Kidney (tissue), 14 donors: ENCODE measurements around the gene RELT. TPM values are rescaled to one million over a fixed set of nuclear protein-coding genes. Genes with fewer than 3 reads are reported as not detected.
A peak's percentile ranks its signal among the peaks of the same experiment; 100 is the strongest.

Experiments
- DNase-seq, 5 donors: peaks; one replicate each; pipeline ENCODE4 v3.0.0-alpha.2; 2013 to 2020
- FAIRE-seq: peaks from 2 replicates; lab custom pipeline; 2012; peaks lifted over from hg19 to GRCh38; lab: Jason Lieb, UNC
- H3K27ac ChIP-seq, 2 donors: one replicate each; pipeline ENCODE4 v1.7.0; 2013; ENCODE audit warnings: low read depth in 2 of 2, low read length in 2 of 2, inconsistent platforms in 1 of 2
- H3K27me3 ChIP-seq: one replicate; pipeline ENCODE4 v1.7.1; 2013; ENCODE audit warnings: low read length, inconsistent platforms; ENCODE audit not compliant: control insufficient read depth, insufficient read depth
- H3K36me3 ChIP-seq, 3 donors: one replicate each; pipeline versions ENCODE4 v1.7.0 to v1.7.1; 2013; ENCODE audit warnings: low read length in 3 of 3, control low read depth in 1 of 3, inconsistent platforms in 1 of 3; ENCODE audit not compliant: insufficient read depth in 3 of 3, control insufficient read depth in 2 of 3
- H3K4me1 ChIP-seq, 3 donors: one replicate each; pipeline versions ENCODE4 v1.7.0 to v1.7.1; 2013; ENCODE audit warnings: low read length in 3 of 3, inconsistent platforms in 1 of 3, low read depth in 1 of 3; ENCODE audit not compliant: control insufficient read depth in 2 of 3, insufficient read depth in 2 of 3
- H3K4me3 ChIP-seq, 3 donors: one replicate each; pipeline versions ENCODE4 v1.7.0 to v1.8.1; 2013; ENCODE audit warnings: low read length in 3 of 3, control low read depth in 1 of 3, inconsistent platforms in 1 of 3
- H3K9ac ChIP-seq, 3 donors: one replicate each; pipeline versions ENCODE4 v1.7.0 to v1.7.1; 2013; ENCODE audit warnings: low read length in 3 of 3, control low read depth in 1 of 3, inconsistent platforms in 1 of 3
- H3K9me3 ChIP-seq, 3 donors: one replicate each; pipeline versions ENCODE4 v1.7.0 to v1.7.1; 2013; ENCODE audit warnings: low read length in 3 of 3, control low read depth in 1 of 3, inconsistent platforms in 1 of 3; ENCODE audit not compliant: control insufficient read depth in 2 of 3, insufficient read depth in 1 of 3
- intact Hi-C: fragments of 100-400 bp; cut with DNase I; formaldehyde crosslinking; loops from one replicate; pipeline ENCODE4 v1.11.1; 2022
- polyA plus RNA-seq: library from polyadenylated mRNA; stranded (reverse); fragments of 350-450 nt; fragmentation: Illumina TruSeq; extraction: RNeasy Lipid Tissue Mini Kit (QIAGEN cat#74804); gene quantifications from one replicate; pipeline ENCODE4 v1.2.3, GENCODE V29; 2014; ENCODE audit warnings: low read depth, low replicate concordance; ENCODE audit not compliant: insufficient read depth
- total RNA-seq: library from RNA; stranded (reverse); fragmentation: NEBNext Ultra II Directional; extraction: Animal tissue kit (Norgen Biotek cat#: 25700); gene quantifications from one replicate; pipeline ENCODE4 v1.2.1, GENCODE V29; 2021
- TF ChIP-seq, protein P1 (sequence below): IDR thresholded peaks from 3 replicates; pipeline ENCODE4 v1.5.1; 2012; ENCODE audit warnings: mild to moderate bottlenecking, moderate library complexity, borderline replicate concordance; ENCODE audit not compliant: insufficient read depth; ENCODE audit errors: extremely low read depth
- donor health status: control.
- donor health status: control.
- donor health status: control.
- donor health status: control.
- donor health status: control.
- donor health status: DM: yes; HTN: yes; CAD: no.
- donor health status: Normal renal cell carcinoma (clear cell type).

RELT gene
- total and polyA plus RNA-seq, 2 donors from 2014 or later: 1.0 to 8.7 TPM

DNA sequence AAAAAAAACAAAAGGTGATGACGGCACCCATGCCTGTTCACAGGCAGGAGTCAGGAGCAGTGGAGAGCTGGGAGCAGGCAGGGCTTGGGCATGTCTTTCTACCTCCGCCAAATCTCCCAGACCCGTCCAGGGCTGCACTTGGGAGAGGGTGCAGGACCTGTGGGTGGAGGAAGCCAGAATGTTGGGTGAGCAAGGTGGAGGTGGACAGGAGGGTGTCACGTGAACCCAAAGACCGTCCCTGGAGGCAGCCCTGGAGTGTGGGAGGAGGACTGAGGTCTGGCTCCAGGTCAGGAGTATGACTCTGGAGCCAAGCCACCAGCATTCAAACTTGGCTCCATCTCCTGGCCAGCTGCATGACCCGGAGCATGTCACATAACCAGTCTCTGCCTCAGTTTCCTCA is 26.6 kb upstream of the RELT start:
- no peaks in the 10 kb centered on the region for H3K27me3 ChIP-seq
- intact Hi-C loops: loop anchor here (10.0 kb wide), 1 partner anchor 45 kb away; no protein-coding TSS in a partner anchor
- TF ChIP-seq, protein P1, sequence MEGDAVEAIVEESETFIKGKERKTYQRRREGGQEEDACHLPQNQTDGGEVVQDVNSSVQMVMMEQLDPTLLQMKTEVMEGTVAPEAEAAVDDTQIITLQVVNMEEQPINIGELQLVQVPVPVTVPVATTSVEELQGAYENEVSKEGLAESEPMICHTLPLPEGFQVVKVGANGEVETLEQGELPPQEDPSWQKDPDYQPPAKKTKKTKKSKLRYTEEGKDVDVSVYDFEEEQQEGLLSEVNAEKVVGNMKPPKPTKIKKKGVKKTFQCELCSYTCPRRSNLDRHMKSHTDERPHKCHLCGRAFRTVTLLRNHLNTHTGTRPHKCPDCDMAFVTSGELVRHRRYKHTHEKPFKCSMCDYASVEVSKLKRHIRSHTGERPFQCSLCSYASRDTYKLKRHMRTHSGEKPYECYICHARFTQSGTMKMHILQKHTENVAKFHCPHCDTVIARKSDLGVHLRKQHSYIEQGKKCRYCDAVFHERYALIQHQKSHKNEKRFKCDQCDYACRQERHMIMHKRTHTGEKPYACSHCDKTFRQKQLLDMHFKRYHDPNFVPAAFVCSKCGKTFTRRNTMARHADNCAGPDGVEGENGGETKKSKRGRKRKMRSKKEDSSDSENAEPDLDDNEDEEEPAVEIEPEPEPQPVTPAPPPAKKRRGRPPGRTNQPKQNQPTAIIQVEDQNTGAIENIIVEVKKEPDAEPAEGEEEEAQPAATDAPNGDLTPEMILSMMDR: no peak
- no peak for FAIRE-seq
- H3K4me1 ChIP-seq: peaks cover 0 to 10% (median 6%) of the 10 kb centered on the region in 3 donors
- peaks cover 3 to 24% (median 15%) of the 10 kb centered on the region in 3 donors for H3K36me3 ChIP-seq
- no peaks in the 10 kb centered on the region for H3K9me3 ChIP-seq
- no peak overlapping the region for H3K9ac ChIP-seq
- H3K4me3 ChIP-seq: no peak overlapping the region
- H3K27ac ChIP-seq: no peak overlapping the region
- no peak for DNase-seq

DNA sequence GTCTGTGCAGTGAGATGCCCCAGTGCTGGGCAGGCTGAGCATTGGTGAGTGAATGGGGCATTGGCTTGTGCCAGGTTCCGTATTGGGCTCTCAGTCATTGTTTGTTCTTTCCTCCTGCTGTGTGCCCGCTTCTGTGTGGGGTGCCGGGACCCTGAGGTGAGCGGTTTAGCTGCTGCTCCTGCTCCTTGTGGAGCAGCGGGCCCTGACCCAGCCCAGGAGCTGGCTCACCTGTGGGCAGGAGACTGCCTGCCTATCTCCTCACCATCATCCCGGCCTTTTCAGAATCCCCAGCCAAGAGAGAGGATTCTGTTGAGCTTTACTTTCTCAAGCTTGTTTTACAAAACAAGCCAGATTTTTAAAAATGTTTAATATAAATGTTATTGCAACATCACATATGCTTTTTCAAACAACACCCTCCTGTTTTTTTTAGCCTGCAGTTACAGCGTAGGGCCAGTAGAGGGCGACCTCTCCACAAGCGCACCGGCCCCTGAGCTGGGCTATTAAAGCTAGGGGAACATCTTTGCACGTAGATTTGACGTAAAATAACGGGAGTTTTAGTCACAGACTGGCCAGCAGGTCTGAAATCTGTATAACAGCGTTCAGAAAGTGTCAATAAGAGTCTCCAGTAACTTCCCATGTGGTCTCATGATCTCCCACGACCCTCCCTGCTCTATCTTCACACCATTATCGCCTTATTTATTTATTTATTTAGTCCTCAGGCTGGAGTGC is 25.1 kb upstream of the RELT start:
- peaks cover 3 to 38% (median 21%) of the 10 kb centered on the region in 3 donors for H3K36me3 ChIP-seq
- H3K4me3 ChIP-seq: no peak overlapping the region
- H3K9me3 ChIP-seq: no peaks in the 10 kb centered on the region
- DNase-seq (peak in 4 of 5 donors; percentile 61 to 75 (median 70)), FAIRE-seq (peak; percentile 53)
- H3K27me3 ChIP-seq: no peaks in the 10 kb centered on the region
- TF ChIP-seq, protein P1: peak; percentile 94
- intact Hi-C loops: no loop called here
- no peak overlapping the region for H3K9ac ChIP-seq
- no peak overlapping the region for H3K27ac ChIP-seq
- H3K4me1 ChIP-seq: no peaks in the 10 kb centered on the region

DNA sequence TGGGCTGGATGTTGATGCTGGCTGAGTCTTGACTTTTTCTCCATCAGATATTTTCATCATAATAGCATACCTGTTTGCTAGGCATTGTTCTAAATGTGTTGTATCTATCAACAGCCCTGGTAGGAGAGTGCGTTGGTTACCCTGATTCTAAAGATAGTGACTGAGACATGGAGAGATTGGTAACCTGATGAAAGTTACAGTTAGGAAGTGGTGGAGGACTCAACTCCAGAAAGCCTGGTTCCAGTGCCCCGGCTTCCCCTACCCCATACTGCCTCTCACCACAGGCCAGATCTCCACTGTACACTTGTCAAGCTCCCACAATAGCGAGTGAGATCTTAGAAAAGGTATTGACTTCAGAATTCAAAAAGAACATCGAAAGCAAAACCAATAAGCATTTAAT is 22.8 kb upstream of the RELT start:
- H3K27me3 ChIP-seq: no peaks in the 10 kb centered on the region
- H3K36me3 ChIP-seq: peaks cover 0 to 32% (median 22%) of the 10 kb centered on the region in 3 donors
- no peaks in the 10 kb centered on the region for H3K9me3 ChIP-seq
- H3K27ac ChIP-seq: no peak overlapping the region
- TF ChIP-seq, protein P1: no peak
- no peak overlapping the region for H3K9ac ChIP-seq
- intact Hi-C loops: no loop called here
- no peak overlapping the region for H3K4me3 ChIP-seq
- no peaks in the 10 kb centered on the region for H3K4me1 ChIP-seq
- FAIRE-seq: no peak
- no peak for DNase-seq
